Measurements from ENCODE around the gene CRYBA4.

GRCh38 chr22:26610072-26610958, 11.4 kb upstream of the CRYBA4 start:
- no peak for TF ChIP-seq CTCF (IDR thresholded peaks at IDR 0.05; ENCODE audit: borderline replicate concordance, extremely low read depth, low read length, poor library complexity, severe bottlenecking)
- no peak for TF ChIP-seq EZH2 (IDR thresholded peaks at IDR 0.05; ENCODE audit: borderline replicate concordance, low read depth, low read length, severe bottlenecking)

Measured in DND-41 (cell line).